HepG2 (cell line): Measurements from ENCODE around the gene CREBRF.

ENCODE experiments used
- BHLHE40 ChIP-seq: IDR thresholded peaks from 2 replicates; pipeline ENCODE4 v1.6.1; 2011; ENCODE audit warnings: low read length, improper control_type of control experiment
- CTCF ChIP-seq: sonication (generic); formaldehyde crosslinking; IDR thresholded peaks from 2 replicates; pipeline ENCODE4 v1.5.0; 2020; ENCODE audit warnings: mild to moderate bottlenecking, missing genetic modification reagents, moderate library complexity
- MXI1 ChIP-seq: IDR thresholded peaks from 3 replicates; pipeline ENCODE4 v1.6.1; 2012; ENCODE audit warnings: low read depth, low read length, inconsistent platforms, borderline replicate concordance
- PHF20 ChIP-seq: sonication (generic); formaldehyde crosslinking; IDR thresholded peaks from 2 replicates; pipeline ENCODE4 v1.5.0; 2020; ENCODE audit warnings: mild to moderate bottlenecking, missing genetic modification reagents
- SIX4 ChIP-seq: sonication (generic); formaldehyde crosslinking; IDR thresholded peaks from 2 replicates; pipeline ENCODE4 v1.4.0; 2020; ENCODE audit warnings: missing genetic modification reagents
- TOE1 ChIP-seq: sonication (generic); formaldehyde crosslinking; IDR thresholded peaks from 2 replicates; pipeline ENCODE4 v1.4.0; 2020; ENCODE audit warnings: mild to moderate bottlenecking, missing genetic modification reagents
- ZNF224 ChIP-seq: sonication (generic); formaldehyde crosslinking; IDR thresholded peaks from 2 replicates; pipeline ENCODE4 v1.5.0; 2020; ENCODE audit warnings: mild to moderate bottlenecking, missing genetic modification reagents

- TF ChIP-seq PHF20: no peak
- TF ChIP-seq ZNF224: no peak
- no peak for TF ChIP-seq BHLHE40
- no peak for TF ChIP-seq CTCF (CRISPR knock-in tag)
- TF ChIP-seq MXI1: no peak
- TF ChIP-seq TOE1 (CRISPR knock-in tag): no peak
- no peak for TF ChIP-seq SIX4 (CRISPR knock-in tag)
These were observed 47.3 kb downstream of the CREBRF start for GRCh38 chr5:173103411-173103810.
